T-helper 2 cell (primary cell): Measurements from ENCODE around the gene ANKRD11.
"Not testable (repeated sequence)": the region's sequence is repeated elsewhere in the genome, so short reads cannot be mapped to it uniquely, and the experiment has no call there.

Experiments used
- DNase-seq, 5 experiments: peaks; one replicate each; pipeline versions ENCODE4 v3.0.0 to v3.0.0-alpha.2; 2012 to 2022

ANKRD11 gene

GRCh38 chr16:89311636-89312035, 178.7 kb downstream of the ANKRD11 start:
- DNase-seq: no peak

- DNase-seq: no peak
These were observed 180.8 kb downstream of the ANKRD11 start for GRCh38 chr16:89309438-89310122.

GRCh38 chr16:89308391-89309333, 181.7 kb downstream of the ANKRD11 start:
- DNase-seq: peak in 3 of 5 experiments; percentile 22 to 79 (median 51)

- DNase-seq: no peak
These were observed 182.9 kb downstream of the ANKRD11 start for GRCh38 chr16:89307421-89307805.

GRCh38 chr16:89306457-89307420, 183.6 kb downstream of the ANKRD11 start:
- not testable (repeated sequence) for DNase-seq

GRCh38 chr16:89304941-89305705, 185.2 kb downstream of the ANKRD11 start:
- no peak for DNase-seq

- no peak for DNase-seq
These were observed 186.0 kb downstream of the ANKRD11 start for GRCh38 chr16:89304181-89304851.

GRCh38 chr16:89303617-89304016, 186.7 kb downstream of the ANKRD11 start:
- DNase-seq: peak in 1 of 5 experiments; percentile 23

GRCh38 chr16:89300976-89301360, 189.4 kb downstream of the ANKRD11 start:
- DNase-seq: no peak

- DNase-seq: no peak
These were observed 189.9 kb downstream of the ANKRD11 start for GRCh38 chr16:89300311-89300975.

- DNase-seq: not testable (repeated sequence)
These were observed 190.8 kb downstream of the ANKRD11 start for GRCh38 chr16:89299357-89300111.

GRCh38 chr16:89298623-89299225, 191.6 kb downstream of the ANKRD11 start:
- DNase-seq: no peak

- DNase-seq: no peak
These were observed 192.3 kb downstream of the ANKRD11 start for GRCh38 chr16:89297910-89298545.

GRCh38 chr16:89297156-89297874, 193.0 kb downstream of the ANKRD11 start:
- no peak for DNase-seq

GRCh38 chr16:89295915-89296314, 194.4 kb downstream of the ANKRD11 start:
- no peak for DNase-seq

GRCh38 chr16:89295071-89295900, 195.1 kb downstream of the ANKRD11 start:
- DNase-seq: no peak

GRCh38 chr16:89294486-89294885, 195.9 kb downstream of the ANKRD11 start:
- no peak for DNase-seq
